ENCODE data around the gene WDR76.

WDR76 gene

DNA sequence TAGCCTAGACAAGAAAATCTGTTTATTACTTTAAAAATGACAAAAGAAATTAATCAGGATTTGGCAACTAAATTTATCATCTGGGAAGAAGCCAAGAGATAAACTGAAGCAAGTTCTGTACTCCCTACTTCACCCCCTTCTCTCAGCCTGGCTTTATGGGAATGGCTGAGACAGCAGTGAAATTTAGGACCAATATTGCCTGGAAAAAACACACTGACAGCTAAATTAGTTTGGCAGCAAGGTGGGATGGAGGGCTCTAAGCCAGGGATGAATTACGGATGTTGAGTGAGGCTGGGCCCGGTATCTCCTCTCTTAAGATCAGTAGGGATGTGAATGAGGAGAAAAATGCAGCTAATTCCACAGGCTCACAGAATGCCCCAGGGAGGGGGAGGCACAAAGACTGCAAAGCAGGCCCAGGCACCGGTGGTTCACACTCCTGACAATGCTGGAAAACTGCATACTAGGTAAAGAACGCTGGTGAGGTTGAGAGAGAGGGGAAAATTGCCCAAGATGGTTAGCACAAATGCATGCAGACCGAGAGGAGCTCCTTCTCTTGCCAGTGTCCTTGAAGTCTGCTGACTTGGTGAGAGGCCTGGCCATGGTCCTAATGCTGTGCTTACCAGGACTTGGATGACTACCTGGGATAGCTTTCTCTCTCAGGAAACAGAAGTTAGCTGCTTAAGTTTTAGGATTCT, 89.0 kb downstream of the WDR76 start:
- no peak for DNase-seq

DNA sequence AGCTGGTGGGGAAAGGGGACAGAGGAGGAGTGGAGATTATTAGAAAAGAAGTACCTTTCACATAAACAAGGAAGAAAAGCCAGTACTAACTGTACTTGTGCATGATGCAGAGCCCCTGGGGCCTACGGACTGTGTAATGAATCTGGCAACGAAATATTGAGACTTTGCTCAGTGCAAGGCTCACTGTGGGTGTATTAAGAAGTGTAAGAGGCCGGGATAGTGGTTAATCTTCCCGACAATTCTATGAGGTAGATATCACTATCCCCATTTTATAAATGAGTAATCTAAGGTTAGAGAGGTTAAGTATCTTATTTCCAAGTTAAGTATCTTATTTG, 89.5 kb downstream of the WDR76 start:
- no peak for DNase-seq
